ENCODE data around the gene TIMM10B.

Gene TIMM10B

DNA sequence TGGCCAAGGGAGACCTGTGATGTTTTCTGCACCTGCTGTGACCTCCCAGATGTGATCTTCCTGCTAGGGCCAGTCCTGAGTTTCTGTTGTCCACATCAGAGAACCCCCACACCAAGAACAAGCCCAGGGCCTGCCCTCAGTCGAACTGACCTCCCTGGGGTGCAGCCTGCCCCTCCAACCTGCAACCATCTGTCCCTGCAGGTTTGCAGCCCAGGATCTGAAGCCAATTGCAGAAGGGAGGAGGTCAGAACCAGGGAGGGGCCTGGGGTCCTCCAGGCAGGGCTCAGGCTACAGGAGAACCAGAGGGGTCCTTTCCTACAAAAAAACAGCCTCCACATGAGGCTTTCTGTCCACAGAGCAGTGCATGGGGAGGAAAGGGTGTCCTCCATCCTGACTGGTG, 8.4 kb upstream of the TIMM10B start:
- no peak for DNase-seq (ENCODE audit: low read depth, low spot score)

DNA sequence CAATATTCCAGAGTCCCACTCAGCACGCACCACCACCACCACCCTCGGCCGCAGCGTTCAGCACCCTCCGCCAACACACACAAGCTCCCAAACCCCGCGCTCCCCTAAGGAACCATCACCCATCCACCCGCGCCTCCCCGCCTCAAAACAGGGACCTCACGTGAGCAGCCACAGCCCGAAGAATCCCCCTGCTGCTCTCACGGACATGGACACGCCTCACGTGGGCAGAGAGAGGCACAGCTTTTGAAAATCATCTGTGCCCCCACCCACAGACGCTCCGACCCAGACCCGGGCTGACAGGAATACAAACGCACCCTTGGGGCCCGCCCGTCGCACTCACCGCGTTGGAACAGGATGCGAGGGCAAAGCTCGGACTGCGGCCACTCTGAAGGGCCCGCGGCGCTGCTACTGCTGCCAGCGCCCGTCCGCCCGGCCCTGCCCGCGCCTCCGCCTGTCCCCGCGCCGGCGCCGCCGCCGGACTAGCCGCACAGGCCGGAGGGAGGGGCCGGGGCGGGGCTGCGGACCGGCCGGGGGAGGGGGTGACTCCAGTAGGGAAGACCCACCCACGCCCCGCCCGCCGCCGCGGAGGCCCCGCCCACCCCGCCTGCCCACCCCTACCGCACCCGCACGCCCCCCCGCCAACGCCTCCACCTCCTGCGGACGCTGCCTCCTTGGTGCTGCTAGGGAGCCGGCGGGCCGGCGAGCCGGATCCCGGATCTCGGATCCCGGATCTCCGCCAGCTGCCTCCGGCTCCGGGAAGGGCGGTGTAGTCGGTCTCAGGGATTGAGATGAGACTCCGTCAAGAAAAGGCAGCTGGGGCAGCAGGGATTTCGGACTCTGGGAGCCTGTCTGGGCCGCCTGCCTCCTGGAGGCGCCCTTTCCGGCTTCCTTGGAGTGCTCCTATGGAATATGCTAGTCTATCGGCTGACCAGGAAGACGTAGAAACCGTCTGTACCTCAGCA, 7.6 kb upstream of the TIMM10B start, which contains the start of gene TRIM3:
TSS of gene TRIM3 (minus strand) at position 491 of the 962 bp plus-strand sequence. CDS start 8,246 bp downstream, outside the sequence.
- DNase-seq (ENCODE audit: low read depth, low spot score): peak; percentile 35

DNA sequence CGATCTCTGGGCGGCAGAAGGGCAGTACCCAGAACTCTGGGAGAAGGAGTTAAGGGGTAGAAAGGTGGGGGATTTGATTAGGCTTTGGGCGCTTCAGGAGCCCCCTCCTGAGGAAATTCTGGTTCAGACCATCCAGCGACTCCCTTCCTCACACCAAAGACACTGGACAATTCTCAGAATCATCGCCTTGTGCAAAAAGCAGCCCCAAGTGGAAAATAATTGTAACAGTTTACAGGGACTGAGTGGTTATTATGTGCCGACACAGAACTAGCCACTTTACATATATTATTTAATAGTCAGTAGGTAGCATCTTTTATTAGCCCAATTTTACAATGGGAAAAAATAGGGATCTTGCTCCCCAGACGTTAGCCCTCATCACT, 6.9 kb upstream of the TIMM10B start:
- DNase-seq (ENCODE audit: low read depth, low spot score): no peak

DNA sequence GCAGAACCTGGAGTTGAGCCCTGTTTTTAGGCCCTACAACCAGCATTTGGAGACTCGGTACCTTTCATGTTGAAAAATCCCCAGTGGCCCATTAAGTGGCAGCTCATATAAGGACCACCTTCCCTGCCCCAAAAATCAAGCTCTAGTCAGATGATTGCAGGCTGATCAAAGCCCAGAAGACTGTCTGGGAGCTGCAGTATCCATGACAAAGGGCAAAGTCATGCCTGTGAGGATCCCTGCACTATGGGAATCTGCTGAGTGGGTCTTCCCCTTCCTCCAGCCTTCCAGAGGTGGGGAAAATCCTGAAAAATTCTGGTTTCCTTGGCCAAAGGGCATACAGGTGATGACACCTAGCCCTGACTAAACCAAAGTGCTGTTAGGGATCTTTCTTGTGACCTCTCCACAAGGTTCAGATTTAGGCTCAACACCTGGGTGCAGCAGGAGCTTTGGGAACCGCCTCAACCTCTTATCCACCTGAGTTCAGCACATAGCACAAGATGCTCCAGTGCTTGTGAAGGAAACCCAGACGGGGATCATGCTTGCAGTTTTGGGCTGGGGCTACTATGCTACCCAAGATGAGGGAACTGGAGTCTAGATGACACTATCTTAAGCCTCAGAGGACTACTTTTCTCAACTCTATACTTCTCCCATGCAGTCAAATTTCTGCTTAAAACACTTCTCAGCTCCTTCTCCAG, 6.3 kb upstream of the TIMM10B start:
- DNase-seq (ENCODE audit: low read depth, low spot score): no peak

DNA sequence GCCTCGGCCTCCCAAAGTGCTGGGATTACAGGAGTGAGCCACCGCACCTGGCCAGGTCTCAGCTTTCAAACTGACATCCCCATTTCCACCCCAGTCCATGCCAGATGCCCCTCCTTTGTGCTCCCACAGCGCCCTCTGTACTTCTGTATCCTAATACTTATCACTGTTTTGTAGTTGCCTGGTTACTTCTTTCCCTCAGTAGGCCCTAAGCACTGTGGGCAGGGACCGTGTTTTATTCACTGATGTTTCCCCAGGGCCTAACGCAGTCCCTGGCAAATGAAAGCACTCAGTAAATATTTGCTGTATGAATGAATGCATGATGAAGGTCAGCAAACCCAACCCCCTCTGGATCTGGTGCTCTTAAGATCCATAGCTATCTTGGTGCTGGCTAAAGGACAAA, 5.4 kb upstream of the TIMM10B start:
- DNase-seq (ENCODE audit: low read depth, low spot score): no peak

DNA sequence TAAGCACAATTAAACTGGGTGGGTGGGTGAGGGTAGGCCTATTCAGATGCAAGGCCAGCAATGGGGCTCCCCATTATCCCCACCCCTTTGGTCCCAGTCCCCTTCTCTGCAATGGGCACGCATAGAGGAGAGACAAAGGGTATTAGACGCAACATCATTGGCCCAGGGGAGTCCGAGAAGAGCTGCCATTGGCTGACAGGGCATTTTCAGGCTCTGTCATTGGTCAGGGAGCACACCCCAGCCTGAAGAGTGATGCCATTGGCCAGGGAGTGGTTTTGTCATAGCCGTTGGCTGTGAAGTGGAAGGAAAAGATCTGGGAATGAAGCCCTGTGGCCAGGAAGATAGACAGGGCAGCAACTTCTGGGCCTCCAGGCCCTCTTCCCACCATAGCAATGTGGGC, 4.7 kb upstream of the TIMM10B start:
- no peak for DNase-seq (ENCODE audit: low read depth, low spot score)

DNA sequence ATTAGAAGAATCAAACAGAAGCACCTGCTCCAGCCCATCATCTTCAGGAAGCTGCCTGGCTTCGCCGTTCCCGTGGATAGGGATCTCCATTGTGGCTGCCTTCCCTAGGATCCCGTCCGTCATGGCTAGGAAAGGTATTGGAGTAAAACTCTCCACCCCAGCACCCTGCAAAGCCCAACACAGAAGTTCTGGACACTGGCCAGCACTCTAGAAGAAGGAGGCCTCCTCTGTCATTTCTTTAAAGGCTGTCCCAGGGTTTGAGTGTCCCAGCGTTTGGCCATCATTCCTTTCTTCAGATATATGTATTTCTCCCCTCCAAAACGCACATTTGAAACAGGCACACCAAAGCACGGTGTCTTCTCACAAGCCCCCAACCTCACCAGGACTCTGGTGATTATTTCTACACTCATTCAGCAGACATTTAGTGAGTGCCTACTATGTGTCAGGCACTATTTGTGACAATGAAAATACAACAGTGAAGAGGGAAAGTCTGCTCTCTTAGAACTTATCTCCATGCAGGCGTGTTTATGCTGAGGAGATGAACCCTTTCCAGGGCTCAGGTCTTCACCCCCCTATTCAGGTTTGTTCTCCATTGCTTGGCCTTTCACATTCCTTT, 894 bp upstream of the TIMM10B start:
- no peak for DNase-seq (ENCODE audit: low read depth, low spot score)

DNA sequence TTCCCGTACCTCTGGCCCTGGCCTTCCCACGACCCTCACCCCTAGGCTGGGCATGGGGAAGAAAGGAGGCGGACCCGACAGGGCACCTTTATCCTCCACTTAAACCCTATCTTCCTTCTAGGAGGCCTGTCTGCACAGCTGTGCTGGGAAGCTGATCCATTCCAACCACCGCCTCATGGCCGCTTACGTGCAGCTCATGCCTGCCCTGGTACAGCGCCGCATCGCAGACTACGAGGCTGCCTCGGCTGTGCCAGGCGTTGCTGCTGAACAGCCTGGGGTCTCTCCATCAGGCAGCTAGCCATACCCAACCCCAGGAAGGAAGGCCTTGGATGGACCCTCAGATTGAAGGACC, 599 bp downstream of the TIMM10B start:
- DNase-seq (ENCODE audit: low read depth, low spot score): no peak

DNA sequence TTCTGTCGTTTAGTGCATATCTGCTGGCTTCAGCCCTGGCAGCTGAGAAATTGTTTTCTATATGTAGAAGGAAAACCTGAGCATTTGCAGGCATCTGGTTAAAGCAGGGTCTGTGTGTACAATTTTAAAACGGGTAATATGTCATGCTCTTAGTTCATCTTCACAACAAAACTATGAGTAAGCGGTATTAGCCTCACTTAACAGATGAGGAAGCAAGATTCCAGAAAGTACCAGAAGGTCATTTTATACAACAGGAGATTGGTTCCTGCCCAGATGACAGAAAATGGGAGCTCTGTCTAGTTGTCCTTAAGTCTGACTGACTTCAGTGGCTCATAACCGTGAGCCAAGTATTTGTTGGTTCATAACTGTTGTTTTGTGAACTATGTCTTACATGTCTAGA, 1.1 kb downstream of the TIMM10B start:
- no peak for DNase-seq (ENCODE audit: low read depth, low spot score)

DNA sequence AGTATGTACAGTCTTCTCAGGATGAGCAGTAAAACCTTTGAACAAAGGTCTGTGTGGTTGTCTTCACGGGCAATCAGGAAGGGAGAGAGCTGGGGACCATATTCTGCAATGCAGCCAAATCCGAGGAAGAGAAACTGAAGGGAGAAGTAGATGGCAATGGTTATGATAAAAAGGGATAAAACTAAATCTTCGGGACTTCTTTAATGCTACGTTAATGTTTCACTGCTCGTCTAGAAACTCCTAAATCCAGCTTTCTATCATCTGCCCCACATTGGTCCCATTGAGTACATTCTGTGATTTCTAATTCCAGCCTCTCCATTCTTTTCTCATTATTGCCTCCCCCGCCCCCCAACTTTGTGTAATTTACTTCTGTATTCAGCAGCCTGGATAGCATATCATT, 1.7 kb downstream of the TIMM10B start:
- DNase-seq (ENCODE audit: low read depth, low spot score): no peak

DNA sequence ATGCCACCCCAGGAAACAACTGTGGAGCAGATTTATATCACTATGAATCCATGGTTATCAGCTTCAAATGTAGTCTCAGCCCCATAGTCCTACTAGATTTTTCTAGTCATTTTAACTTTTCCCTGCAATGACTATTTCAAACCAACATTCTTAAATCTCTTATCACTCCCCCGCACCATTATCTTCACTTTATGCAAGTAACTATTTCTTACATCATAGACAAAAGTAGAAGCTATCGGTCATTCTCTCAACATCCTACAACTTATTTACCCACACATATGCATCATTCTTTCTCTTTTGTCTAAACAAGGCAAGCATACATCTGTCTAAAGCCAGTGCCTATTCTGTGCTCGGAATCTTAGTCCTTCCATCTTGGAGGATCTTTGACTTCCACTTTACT, 4.4 kb downstream of the TIMM10B start:
- no peak for DNase-seq (ENCODE audit: low read depth, low spot score)

DNA sequence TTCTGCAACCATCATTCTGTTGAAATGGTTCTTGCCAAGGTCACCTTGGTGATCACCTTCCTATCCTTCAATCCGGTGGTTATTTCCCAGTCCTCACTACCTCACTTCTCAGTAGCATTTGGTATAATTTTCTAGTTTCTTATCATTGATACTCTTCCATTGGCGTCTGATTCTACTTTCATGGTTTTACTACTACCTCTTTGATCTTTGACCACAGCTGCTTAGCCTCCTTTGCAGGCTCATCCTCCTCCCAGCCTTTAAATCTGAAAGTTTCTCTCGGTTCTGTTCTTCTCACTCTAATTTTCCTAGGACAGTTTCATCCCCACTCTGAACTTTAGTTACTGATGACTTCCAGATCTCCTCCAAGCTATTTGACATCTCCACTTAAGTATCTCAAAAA, 5.0 kb downstream of the TIMM10B start:
- DNase-seq (ENCODE audit: low read depth, low spot score): no peak

DNA sequence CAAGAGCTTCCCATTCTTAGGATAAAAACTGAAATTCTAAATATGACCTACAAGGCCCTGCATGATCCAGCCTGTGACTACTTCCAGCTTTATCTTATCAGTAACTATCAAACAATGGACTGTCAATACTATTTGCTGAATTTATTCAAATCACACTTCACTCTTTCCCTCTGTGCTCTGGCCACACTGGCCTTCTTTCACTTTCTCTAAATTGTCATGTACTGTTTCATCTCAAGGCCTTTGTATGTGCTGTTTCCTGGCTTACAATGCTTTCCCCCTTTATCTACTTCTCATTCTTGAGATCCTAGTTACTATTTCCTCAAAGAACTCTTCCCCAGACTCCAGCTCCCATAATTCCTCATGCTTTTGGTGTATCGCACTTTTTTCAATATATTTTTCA, 5.6 kb downstream of the TIMM10B start:
- DNase-seq (ENCODE audit: low read depth, low spot score): no peak

DNA sequence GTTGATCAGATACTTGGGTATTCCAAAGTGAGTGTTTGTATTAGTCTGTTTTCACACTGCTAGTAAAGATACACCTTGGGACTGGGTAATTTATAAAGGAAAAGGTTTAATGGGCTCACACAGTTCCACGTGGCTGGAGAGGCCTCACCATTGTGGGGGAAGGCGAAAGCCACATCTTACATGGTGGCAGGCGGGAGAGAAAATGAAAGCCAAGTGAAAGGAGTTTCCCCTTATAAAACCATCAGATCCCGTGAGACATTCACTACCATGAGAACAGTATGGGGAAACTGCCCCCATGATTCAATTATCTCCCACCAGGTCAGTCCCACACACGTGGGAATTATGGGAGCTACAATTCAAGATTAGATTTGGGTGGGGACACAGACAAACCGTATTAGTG, 7.0 kb downstream of the TIMM10B start:
- DNase-seq (ENCODE audit: low read depth, low spot score): no peak

DNA sequence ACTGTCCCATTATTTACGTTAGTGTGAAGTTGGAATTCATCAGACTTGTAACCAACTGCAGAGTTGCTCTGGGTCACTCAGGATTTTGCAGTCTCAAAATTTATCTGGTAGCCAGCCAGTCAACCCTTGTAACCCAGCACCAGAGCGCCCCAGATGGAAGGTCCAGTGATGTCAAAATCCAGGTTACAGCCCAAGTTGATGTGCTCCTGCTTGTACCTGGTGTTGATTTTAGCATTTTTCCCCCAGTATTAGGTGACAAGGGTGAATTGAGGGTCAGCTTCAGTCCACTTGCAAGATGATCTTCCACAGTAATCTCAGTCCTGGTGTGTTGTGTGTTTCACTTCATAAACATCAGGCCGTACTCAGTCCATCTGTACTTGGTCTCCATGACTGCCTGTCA, 7.5 kb downstream of the TIMM10B start:
- DNase-seq (ENCODE audit: low read depth, low spot score): no peak

DNA sequence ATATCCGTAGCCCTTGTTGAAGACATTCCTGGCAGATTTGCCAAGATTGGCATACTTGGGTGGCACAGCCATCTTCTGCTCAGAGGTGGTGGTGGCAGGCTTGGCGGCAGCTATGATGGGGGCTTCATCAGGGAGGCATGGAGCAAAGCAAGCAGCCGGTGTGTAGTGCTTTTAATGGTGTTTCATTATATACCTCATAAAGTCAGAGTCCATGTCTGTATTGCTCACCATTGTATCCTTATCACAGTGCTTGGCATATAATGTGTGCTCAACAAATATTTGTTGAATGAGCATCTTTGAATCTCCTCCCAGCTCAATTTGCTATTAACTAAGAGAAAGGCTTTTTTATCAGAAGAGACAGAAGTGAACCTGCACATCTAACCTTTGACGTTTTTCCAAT, 8.0 kb downstream of the TIMM10B start:
- no peak for DNase-seq (ENCODE audit: low read depth, low spot score)

DNA sequence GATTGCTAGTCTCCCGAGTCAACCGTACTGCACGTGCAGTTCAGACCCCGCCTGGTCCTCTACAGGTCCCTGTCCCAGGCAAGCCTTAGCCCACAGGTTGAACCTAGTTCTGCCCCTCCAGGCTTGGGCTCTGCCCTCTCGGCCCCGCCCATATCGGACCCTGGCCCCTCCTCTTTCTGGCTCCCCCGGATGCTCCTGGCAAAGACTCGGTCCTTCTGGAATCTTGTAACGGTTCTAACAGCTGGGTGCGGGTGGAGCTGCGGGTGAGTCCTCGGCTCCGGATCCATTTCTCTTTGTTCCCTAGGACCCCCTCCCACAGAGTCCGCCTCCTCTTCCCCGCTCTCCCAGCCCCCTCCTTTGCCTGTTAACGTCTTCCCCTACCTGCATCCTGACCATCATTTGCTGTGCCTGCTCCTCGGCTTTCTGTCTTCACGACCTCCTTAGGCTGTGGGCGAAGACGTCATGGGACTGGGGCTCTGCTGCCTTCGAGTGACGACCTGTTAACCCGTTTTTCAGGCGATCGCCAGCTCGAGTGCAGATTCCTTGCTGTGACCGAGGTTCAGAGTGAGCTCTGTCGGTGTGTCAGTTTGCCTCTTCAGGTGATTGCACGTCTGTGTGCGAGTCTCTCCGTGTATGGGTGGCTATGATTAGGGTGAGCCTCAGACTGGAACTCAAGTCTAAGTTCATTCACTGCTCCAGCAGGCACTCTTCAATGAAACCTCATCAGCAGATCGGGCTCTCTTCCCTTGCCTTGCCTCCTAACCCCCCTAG, 16.0 kb downstream of the TIMM10B start, which contains the start of gene DNHD1:
TSS of gene DNHD1 (plus strand) at position 212 of the 771 bp plus-strand sequence. CDS start 936 bp downstream, outside the sequence.
- no peak for DNase-seq (ENCODE audit: low read depth, low spot score)

DNA sequence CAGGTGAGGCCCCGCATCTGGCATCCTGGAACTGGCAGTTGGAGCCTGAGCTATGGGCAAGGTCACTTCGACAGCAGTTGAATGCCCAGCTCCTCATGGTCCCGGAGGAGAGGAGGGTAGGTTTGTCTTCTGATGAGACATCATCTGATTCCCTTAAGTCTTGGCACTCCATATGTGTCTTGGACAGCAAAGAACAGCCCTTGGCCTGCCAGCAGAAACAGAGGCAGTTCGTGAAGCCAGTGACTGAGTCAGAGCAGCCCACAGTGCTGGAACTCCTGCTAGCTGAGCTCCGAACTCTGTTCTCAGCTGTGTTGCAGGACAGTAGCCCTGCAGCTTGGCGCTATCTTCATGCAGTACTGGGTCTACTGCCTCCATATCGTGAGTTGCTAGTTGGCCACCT, 16.8 kb downstream of the TIMM10B start:
- no peak for DNase-seq (ENCODE audit: low read depth, low spot score)

DNA sequence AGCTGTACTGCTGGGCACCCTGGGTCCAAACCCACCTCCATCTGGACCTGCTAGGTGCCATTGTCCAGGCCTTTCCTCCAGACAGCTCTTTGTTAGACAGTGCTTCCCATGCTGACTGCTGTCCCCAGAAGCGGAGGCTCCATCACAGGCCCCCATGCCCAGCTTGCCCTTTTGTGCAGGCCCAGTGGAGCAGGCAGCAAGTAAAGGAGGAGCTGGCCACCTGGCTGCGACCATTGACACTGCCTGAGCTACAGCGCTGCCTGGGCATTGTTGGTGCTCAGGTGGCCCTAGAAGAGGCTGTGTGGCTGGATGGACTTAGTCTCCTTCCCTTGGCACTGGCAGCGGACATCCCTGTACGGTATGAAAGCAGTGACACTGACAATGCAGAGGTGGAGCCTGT, 17.2 kb downstream of the TIMM10B start:
- DNase-seq (ENCODE audit: low read depth, low spot score): no peak

DNA sequence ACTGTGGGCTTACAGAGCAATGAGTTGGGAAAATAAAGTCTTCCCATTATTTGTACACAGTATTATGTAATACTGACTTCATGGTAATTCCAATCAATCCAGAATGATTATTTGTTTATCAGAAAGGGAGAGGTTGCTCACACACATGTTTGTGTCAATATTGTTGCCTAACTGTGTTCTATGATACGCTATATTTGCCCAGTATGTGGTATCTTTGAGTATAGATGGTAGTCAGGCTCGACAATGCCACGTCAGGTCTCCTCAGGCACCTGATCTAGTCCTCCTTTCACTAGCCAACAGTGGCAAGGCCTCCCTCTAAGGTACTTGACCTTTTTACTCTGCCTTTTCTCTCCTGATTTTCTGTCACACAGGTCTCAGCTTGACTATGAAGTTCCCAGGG, 21.1 kb downstream of the TIMM10B start:
- no peak for DNase-seq (ENCODE audit: low read depth, low spot score)

DNA sequence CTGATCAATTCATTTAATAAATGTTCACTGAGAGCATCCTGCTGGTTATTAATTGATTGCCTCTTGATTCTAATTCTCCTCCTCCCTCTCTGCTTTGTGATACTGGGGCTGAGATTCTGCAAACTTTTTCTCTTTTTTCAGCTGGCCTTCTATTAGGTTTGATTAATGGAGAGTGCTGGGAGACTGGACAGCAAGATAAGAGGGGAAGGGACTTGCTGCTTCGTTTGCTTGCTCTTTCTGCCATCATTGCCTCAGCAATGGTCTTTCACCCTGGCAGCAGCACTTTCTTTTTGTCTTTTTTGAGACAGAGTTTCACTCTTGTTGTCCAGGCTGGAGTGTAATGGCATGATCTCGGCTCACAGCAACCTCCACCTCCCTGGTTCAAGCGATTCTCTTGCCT, 22.9 kb downstream of the TIMM10B start:
- no peak for DNase-seq (ENCODE audit: low read depth, low spot score)

Data from activated CD4-positive, CD25-positive, alpha-beta regulatory T cell treated with anti-CD3 and anti-CD28 coated beads, Interleukin-2, amount 50 U/mL, for 16 hours (primary cell).